ENCODE measurements around the gene ZBTB7C.

ZBTB7C gene

DNA sequence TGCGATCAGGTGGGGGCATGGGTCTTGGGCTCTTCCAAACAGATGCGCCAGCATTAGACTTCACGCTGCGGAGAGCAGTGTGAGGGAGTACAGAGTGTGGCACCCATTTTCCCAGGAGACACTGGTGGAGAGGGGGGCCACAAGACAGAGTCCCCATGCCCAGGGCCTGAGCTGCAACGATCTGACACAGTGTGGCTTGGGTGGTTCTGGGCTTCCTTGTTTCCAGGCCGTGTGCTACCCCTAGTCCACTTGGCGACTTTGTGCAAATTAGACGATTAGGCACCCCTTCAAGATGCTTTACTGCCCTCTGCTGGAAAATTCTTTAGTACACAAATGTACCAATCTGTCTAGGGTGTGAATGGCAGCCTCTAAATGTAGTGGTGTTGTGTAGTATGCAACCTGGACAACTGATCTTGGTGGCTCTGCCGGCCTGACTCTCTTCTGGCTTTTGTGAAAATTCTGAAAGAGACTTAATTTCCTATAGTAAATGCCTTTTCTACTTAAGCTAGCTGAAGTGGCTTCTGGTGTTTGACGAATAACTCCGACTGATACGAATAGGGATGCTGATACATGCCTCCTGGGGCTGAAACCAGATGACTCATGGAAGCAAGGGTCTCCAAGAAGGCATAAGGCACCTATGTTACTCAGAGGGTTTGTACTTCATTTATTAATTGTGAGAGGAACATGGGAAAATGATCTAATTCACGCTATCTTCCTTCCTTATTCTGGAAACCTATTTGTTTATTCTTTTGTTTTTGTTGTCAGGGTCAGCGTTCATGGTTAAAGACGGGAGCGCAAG is 386.5 kb downstream of the ZBTB7C start:
- POLR2A ChIA-PET = no interaction called here
- Histone ChIP-seq H3K9me3 (ENCODE audit: control insufficient read depth, insufficient read depth, low read depth, low read length) (no peaks in the 10 kb centered on the region), H3K4me1 (ENCODE audit: control insufficient read depth, insufficient read depth, low read length) (peaks cover 8% of the 10 kb centered on the region; the same call in 1 of the 2 replicates), H3K27ac (ENCODE audit: extremely low read depth, low read depth, low read length) (0 out of 2 replicates have a peak overlapping the region, but pooled peaks have one; percentile 4), H3K36me3 (ENCODE audit: control insufficient read depth in 2 of 2, insufficient read depth in 1 of 2, low read length in 2 of 2) (no peaks in the 10 kb centered on the region), H3K4me3 (ENCODE audit: low read depth, low read length) (no peak overlapping the region)
- TF ChIP-seq ZSCAN30 (tag by site-specific recombination; IDR thresholded peaks at IDR 0.05) = peak; percentile 58; the same call in 1 of the 2 replicates
- TF ChIP-seq, protein P1, sequence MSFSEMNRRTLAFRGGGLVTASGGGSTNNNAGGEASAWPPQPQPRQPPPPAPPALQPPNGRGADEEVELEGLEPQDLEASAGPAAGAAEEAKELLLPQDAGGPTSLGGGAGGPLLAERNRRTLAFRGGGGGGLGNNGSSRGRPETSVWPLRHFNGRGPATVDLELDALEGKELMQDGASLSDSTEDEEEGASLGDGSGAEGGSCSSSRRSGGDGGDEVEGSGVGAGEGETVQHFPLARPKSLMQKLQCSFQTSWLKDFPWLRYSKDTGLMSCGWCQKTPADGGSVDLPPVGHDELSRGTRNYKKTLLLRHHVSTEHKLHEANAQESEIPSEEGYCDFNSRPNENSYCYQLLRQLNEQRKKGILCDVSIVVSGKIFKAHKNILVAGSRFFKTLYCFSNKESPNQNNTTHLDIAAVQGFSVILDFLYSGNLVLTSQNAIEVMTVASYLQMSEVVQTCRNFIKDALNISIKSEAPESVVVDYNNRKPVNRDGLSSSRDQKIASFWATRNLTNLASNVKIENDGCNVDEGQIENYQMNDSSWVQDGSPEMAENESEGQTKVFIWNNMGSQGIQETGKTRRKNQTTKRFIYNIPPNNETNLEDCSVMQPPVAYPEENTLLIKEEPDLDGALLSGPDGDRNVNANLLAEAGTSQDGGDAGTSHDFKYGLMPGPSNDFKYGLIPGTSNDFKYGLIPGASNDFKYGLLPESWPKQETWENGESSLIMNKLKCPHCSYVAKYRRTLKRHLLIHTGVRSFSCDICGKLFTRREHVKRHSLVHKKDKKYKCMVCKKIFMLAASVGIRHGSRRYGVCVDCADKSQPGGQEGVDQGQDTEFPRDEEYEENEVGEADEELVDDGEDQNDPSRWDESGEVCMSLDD (tag by site-specific recombination; IDR thresholded peaks at IDR 0.05) = 0 out of 2 replicates have a peak, but pooled peaks have one; percentile 22
- no peak for TF ChIP-seq ZNF341 (tag by site-specific recombination; IDR thresholded peaks at IDR 0.05; ENCODE audit: low read depth)
- TF ChIP-seq ZNF654 (tag by site-specific recombination; IDR thresholded peaks at IDR 0.05; ENCODE audit: low read depth) = peak; percentile 75
- TF ChIP-seq, protein P2, sequence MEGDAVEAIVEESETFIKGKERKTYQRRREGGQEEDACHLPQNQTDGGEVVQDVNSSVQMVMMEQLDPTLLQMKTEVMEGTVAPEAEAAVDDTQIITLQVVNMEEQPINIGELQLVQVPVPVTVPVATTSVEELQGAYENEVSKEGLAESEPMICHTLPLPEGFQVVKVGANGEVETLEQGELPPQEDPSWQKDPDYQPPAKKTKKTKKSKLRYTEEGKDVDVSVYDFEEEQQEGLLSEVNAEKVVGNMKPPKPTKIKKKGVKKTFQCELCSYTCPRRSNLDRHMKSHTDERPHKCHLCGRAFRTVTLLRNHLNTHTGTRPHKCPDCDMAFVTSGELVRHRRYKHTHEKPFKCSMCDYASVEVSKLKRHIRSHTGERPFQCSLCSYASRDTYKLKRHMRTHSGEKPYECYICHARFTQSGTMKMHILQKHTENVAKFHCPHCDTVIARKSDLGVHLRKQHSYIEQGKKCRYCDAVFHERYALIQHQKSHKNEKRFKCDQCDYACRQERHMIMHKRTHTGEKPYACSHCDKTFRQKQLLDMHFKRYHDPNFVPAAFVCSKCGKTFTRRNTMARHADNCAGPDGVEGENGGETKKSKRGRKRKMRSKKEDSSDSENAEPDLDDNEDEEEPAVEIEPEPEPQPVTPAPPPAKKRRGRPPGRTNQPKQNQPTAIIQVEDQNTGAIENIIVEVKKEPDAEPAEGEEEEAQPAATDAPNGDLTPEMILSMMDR (tag by site-specific recombination; IDR thresholded peaks at IDR 0.05) = peak; percentile 68; the same call in 1 of the 2 replicates
- no peak for TF ChIP-seq ZNF133 (tag by site-specific recombination; IDR thresholded peaks at IDR 0.05)
- CTCF ChIA-PET = interaction anchor here (0.6 to 11.7 kb wide), 16 partner anchors 10 to 873 kb away, joined by 3 to 206 read pairs (median 4); partner anchors contain the start of gene HDHD2

DNA sequence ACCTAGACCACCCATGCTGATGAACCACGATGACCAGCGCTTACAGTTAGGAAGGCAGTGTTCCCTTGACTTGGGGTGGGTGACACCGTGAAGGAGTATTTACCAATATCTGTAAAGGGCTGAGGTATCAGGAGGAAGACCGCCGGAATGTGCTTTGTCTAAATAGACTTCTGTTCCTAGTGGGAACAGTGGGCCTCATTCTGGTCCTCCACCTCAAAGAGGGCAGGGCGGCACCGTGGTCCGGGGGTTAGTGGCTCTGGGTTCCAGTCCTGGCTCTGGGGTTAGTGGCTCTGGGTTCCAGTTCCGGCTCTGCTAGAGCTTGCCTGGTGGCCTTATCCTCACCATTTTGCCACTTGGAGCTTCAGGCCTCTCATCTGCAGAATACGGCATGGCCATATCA is 387.2 kb downstream of the ZBTB7C start:
- TF ChIP-seq ZNF530 (tag by site-specific recombination; IDR thresholded peaks at IDR 0.05; ENCODE audit: low read depth) (no peak), ZNF560 (tag by site-specific recombination; IDR thresholded peaks at IDR 0.05; ENCODE audit: borderline replicate concordance) (no peak), ZSCAN16 (tag by site-specific recombination; IDR thresholded peaks at IDR 0.05) (no peak), GLI2 (tag by site-specific recombination; IDR thresholded peaks at IDR 0.05; ENCODE audit: borderline replicate concordance, low read depth) (no peak), ZNF214 (tag by site-specific recombination; IDR thresholded peaks at IDR 0.05; ENCODE audit: borderline replicate concordance) (no peak), ZNF239 (tag by site-specific recombination; IDR thresholded peaks at IDR 0.05) (no peak), SETDB1 (IDR thresholded peaks at IDR 0.05; ENCODE audit: insufficient read length, low read length) (no peak)
- TF ChIP-seq, protein P3, sequence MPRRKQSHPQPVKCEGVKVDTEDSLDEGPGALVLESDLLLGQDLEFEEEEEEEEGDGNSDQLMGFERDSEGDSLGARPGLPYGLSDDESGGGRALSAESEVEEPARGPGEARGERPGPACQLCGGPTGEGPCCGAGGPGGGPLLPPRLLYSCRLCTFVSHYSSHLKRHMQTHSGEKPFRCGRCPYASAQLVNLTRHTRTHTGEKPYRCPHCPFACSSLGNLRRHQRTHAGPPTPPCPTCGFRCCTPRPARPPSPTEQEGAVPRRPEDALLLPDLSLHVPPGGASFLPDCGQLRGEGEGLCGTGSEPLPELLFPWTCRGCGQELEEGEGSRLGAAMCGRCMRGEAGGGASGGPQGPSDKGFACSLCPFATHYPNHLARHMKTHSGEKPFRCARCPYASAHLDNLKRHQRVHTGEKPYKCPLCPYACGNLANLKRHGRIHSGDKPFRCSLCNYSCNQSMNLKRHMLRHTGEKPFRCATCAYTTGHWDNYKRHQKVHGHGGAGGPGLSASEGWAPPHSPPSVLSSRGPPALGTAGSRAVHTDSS (tag by site-specific recombination; IDR thresholded peaks at IDR 0.05) = no peak
- TF ChIP-seq, protein P4, sequence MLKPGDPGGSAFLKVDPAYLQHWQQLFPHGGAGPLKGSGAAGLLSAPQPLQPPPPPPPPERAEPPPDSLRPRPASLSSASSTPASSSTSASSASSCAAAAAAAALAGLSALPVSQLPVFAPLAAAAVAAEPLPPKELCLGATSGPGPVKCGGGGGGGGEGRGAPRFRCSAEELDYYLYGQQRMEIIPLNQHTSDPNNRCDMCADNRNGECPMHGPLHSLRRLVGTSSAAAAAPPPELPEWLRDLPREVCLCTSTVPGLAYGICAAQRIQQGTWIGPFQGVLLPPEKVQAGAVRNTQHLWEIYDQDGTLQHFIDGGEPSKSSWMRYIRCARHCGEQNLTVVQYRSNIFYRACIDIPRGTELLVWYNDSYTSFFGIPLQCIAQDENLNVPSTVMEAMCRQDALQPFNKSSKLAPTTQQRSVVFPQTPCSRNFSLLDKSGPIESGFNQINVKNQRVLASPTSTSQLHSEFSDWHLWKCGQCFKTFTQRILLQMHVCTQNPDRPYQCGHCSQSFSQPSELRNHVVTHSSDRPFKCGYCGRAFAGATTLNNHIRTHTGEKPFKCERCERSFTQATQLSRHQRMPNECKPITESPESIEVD (tag by site-specific recombination; IDR thresholded peaks at IDR 0.05) = no peak
- ChIA-PET POLR2A (no interaction called here), CTCF (interaction anchor here (0.7 to 3.8 kb wide), 13 partner anchors 9 to 424 kb away, joined by 3 to 30 read pairs (median 5); no protein-coding TSS in a partner anchor)
- Histone ChIP-seq H3K27ac (ENCODE audit: extremely low read depth, low read depth, low read length) (no peak overlapping the region), H3K4me1 (ENCODE audit: control insufficient read depth, insufficient read depth, low read length) (peaks cover 5% of the 10 kb centered on the region; the same call in 1 of the 2 replicates), H3K36me3 (ENCODE audit: control insufficient read depth in 2 of 2, insufficient read depth in 1 of 2, low read length in 2 of 2) (no peaks in the 10 kb centered on the region), H3K4me3 (ENCODE audit: low read depth, low read length) (no peak overlapping the region), H3K9me3 (ENCODE audit: control insufficient read depth, insufficient read depth, low read depth, low read length) (no peaks in the 10 kb centered on the region)
